ENCODE measurements around the gene PRSS1. TPM values are rescaled to one million over a fixed set of nuclear protein-coding genes. Genes with fewer than 3 reads are reported as not detected.

PRSS1 gene
- total RNA-seq, 4 donors from 2014 or later, result 1.0 TPM; not detected in 3

- TF ChIP-seq POLR2A (IDR thresholded peaks at IDR 0.05), result no peak
- peak in 3 of 4 experiments; percentile 27 to 31 (median 28) for TF ChIP-seq CTCF (IDR thresholded peaks at IDR 0.05)
- Histone ChIP-seq H3K27ac (no peak overlapping the region), H3K36me3 (no peaks in the 10 kb centered on the region), H3K4me1 (no peaks in the 10 kb centered on the region), H3K9me3 (no peaks in the 10 kb centered on the region), H3K27me3 (no peaks in the 10 kb centered on the region), H3K4me3 (no peak overlapping the region)
- no peak for DNase-seq
- intact Hi-C loops (cut with DNase I; ENCODE audit: low total_unique reads), result no loop called here
These were observed 37.3 kb upstream of the PRSS1 start for GRCh38 chr7:142711746-142712616.

DNA sequence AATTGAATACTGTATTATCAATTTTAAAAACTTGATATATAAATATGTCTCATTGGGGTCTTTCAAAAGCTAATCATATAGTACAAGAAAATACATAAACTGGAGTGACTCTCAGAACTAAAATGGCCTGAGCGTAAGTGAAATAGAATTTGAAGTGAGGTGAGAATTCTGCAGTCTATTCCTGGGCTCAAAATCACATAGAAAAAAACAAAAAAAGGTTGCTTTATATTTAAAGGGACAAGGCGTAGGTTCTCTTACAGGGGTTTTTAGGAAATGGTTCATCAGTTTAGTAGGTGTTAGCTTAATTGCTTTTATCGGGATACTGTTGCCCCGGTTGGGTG lies 36.7 kb upstream of the PRSS1 start:
- H3K4me1 ChIP-seq, result no peaks in the 10 kb centered on the region
- H3K4me3 ChIP-seq, result no peak overlapping the region
- no peaks in the 10 kb centered on the region for H3K27me3 ChIP-seq
- DNase-seq, result no peak
- no peaks in the 10 kb centered on the region for H3K9me3 ChIP-seq
- TF ChIP-seq CTCF (IDR thresholded peaks at IDR 0.05), result no peak
- no peak for TF ChIP-seq POLR2A (IDR thresholded peaks at IDR 0.05)
- H3K36me3 ChIP-seq, result no peaks in the 10 kb centered on the region
- no peak overlapping the region for H3K27ac ChIP-seq
- intact Hi-C loops (cut with DNase I; ENCODE audit: low total_unique reads), result no loop called here

DNA sequence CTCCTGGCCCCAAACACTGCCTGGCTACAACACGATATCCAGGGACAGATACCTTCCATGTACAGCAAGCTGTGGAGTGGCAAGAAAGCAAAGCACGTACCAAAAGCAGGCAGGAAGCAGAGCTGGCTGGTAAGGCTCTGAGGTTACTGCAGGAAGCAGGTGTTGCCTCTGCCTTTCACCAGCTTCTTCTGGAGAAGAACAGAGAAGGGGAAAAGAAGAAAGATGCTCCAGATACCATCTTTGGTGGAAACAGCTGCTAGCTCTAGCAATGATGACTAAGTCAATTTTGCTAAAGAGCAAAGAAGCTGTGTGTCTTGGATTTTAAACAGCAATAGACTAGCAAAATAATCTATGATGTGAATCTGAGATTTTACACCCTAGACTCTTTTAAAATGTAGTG lies 34.9 kb upstream of the PRSS1 start:
- Histone ChIP-seq H3K27me3 (no peaks in the 10 kb centered on the region), H3K36me3 (no peaks in the 10 kb centered on the region), H3K9me3 (no peaks in the 10 kb centered on the region), H3K4me3 (no peak overlapping the region), H3K4me1 (no peaks in the 10 kb centered on the region), H3K27ac (no peak overlapping the region)
- no peak for DNase-seq
- intact Hi-C loops (cut with DNase I; ENCODE audit: low total_unique reads), result no loop called here
- TF ChIP-seq CTCF (IDR thresholded peaks at IDR 0.05), result no peak
- TF ChIP-seq POLR2A (IDR thresholded peaks at IDR 0.05), result no peak

GRCh38 chr7:142716596-142716995 lies 32.7 kb upstream of the PRSS1 start:
- Histone ChIP-seq H3K9me3 (no peaks in the 10 kb centered on the region), H3K4me3 (no peak overlapping the region), H3K36me3 (no peaks in the 10 kb centered on the region), H3K27ac (no peak overlapping the region), H3K27me3 (no peaks in the 10 kb centered on the region), H3K4me1 (no peaks in the 10 kb centered on the region)
- intact Hi-C loops (cut with DNase I; ENCODE audit: low total_unique reads), result no loop called here
- TF ChIP-seq POLR2A (IDR thresholded peaks at IDR 0.05), result no peak
- no peak for TF ChIP-seq CTCF (IDR thresholded peaks at IDR 0.05)
- no peak for DNase-seq

- H3K27ac ChIP-seq, result no peak overlapping the region
- no peaks in the 10 kb centered on the region for H3K27me3 ChIP-seq
- TF ChIP-seq CTCF (IDR thresholded peaks at IDR 0.05) (no peak), POLR2A (IDR thresholded peaks at IDR 0.05) (no peak)
- H3K4me3 ChIP-seq, result no peak overlapping the region
- DNase-seq, result no peak
- no peaks in the 10 kb centered on the region for H3K9me3 ChIP-seq
- intact Hi-C loops (cut with DNase I; ENCODE audit: low total_unique reads), result no loop called here
- H3K4me1 ChIP-seq, result no peaks in the 10 kb centered on the region
- no peaks in the 10 kb centered on the region for H3K36me3 ChIP-seq
These were observed 31.8 kb upstream of the PRSS1 start for GRCh38 chr7:142717453-142717852.

All from uterus (tissue), 4 donors.